ELF-1 (cell line): ENCODE data around the gene CFAP73.

Experiments
- DNase-seq: peaks from one replicate; pipeline ENCODE4 v3.0.0-alpha.2; 2016; ENCODE audit warnings: low read depth, low spot score

Gene CFAP73

GRCh38 chr12:113163030-113163360, 13.5 kb downstream of the CFAP73 start:
- no peak for DNase-seq

- no peak for DNase-seq
Measured at GRCh38 chr12:113164014-113164413, 14.5 kb downstream of the CFAP73 start.

GRCh38 chr12:113165521-113166450, 16.3 kb downstream of the CFAP73 start:
- peak; percentile 42 for DNase-seq

GRCh38 chr12:113167868-113168267, 18.3 kb downstream of the CFAP73 start:
- no peak for DNase-seq

- no peak for DNase-seq
Measured at GRCh38 chr12:113169697-113170096, 20.2 kb downstream of the CFAP73 start.

- DNase-seq = no peak
Measured at GRCh38 chr12:113170457-113170856, 20.9 kb downstream of the CFAP73 start.

- no peak for DNase-seq
Measured at GRCh38 chr12:113170926-113171325, 21.4 kb downstream of the CFAP73 start.

- DNase-seq = no peak
Measured at GRCh38 chr12:113171543-113171942, 22.0 kb downstream of the CFAP73 start.

- no peak for DNase-seq
Measured at GRCh38 chr12:113172185-113172584, 22.7 kb downstream of the CFAP73 start.

GRCh38 chr12:113173081-113173698, 23.7 kb downstream of the CFAP73 start:
- no peak for DNase-seq

GRCh38 chr12:113174461-113175384, 25.2 kb downstream of the CFAP73 start:
- peak; percentile 73 for DNase-seq

- DNase-seq = no peak
Measured at GRCh38 chr12:113179023-113179422, 29.5 kb downstream of the CFAP73 start.

- DNase-seq = no peak
Measured at GRCh38 chr12:113180333-113180732, 30.8 kb downstream of the CFAP73 start.

- DNase-seq = no peak
Measured at GRCh38 chr12:113181975-113182374, 32.5 kb downstream of the CFAP73 start.

- DNase-seq = no peak
Measured at GRCh38 chr12:113183030-113183589, 33.6 kb downstream of the CFAP73 start.

- DNase-seq = no peak
Measured at GRCh38 chr12:113184098-113184899, 34.8 kb downstream of the CFAP73 start.

GRCh38 chr12:113184900-113185179, 35.3 kb downstream of the CFAP73 start:
- peak; percentile 94 for DNase-seq

GRCh38 chr12:113185180-113186032, 35.9 kb downstream of the CFAP73 start, which contains the start of the genes DDX54 and RITA1:
DDX54 (minus strand) TSS chr12:113185478; CDS start chr12:113185451, 27 bp downstream.
RITA1 (plus strand) TSS chr12:113185721; CDS start chr12:113186747, 1,026 bp downstream.
- DNase-seq = peak; percentile 94

- no peak for DNase-seq
Measured at GRCh38 chr12:113186033-113186365, 36.5 kb downstream of the CFAP73 start.
